GM03348 (cell line): ENCODE measurements around the gene AGPS.
"Not testable (repeated sequence)": the region's sequence is repeated elsewhere in the genome, so short reads cannot be mapped to it uniquely, and the experiment has no call there.

Source experiments
- DNase-seq: peaks from one replicate; pipeline ENCODE4 v3.0.0; 2012; ENCODE audit warnings: low spot score

AGPS gene

GRCh38 chr2:177392373-177393202 is at the start of gene AGPS:
Gene AGPS (plus strand): TSS chr2:177392773. CDS start chr2:177392790, 17 bp downstream.
- DNase-seq = peak; percentile 89

GRCh38 chr2:177343773-177344172 is 48.8 kb upstream of the AGPS start:
- DNase-seq = no peak

- DNase-seq = no peak
Observed at GRCh38 chr2:177344316-177344715, 48.3 kb upstream of the AGPS start.

- DNase-seq = no peak
Observed at GRCh38 chr2:177346192-177346591, 46.4 kb upstream of the AGPS start.

- DNase-seq = no peak
Observed at GRCh38 chr2:177347570-177347969, 45.0 kb upstream of the AGPS start.

GRCh38 chr2:177348118-177348654 is 44.4 kb upstream of the AGPS start:
- DNase-seq = no peak

- DNase-seq = no peak
Observed at GRCh38 chr2:177348733-177349693, 43.6 kb upstream of the AGPS start.

GRCh38 chr2:177350624-177351023 is 41.9 kb upstream of the AGPS start:
- DNase-seq = not testable (repeated sequence)

GRCh38 chr2:177351121-177351520 is 41.5 kb upstream of the AGPS start:
- DNase-seq = not testable (repeated sequence)

GRCh38 chr2:177352441-177353186 is 40.0 kb upstream of the AGPS start:
- no peak for DNase-seq

- DNase-seq = peak; percentile 62
Observed at GRCh38 chr2:177353187-177353478, 39.4 kb upstream of the AGPS start.

- not testable (repeated sequence) for DNase-seq
Observed at GRCh38 chr2:177354541-177354940, 38.0 kb upstream of the AGPS start.

- no peak for DNase-seq
Observed at GRCh38 chr2:177355874-177356273, 36.7 kb upstream of the AGPS start.

- no peak for DNase-seq
Observed at GRCh38 chr2:177359836-177360595, 32.6 kb upstream of the AGPS start.

- no peak for DNase-seq
Observed at GRCh38 chr2:177362499-177362898, 30.1 kb upstream of the AGPS start.

- DNase-seq = no peak
Observed at GRCh38 chr2:177363332-177363731, 29.2 kb upstream of the AGPS start.

GRCh38 chr2:177365764-177366163 is 26.8 kb upstream of the AGPS start:
- not testable (repeated sequence) for DNase-seq

GRCh38 chr2:177368023-177368422 is 24.6 kb upstream of the AGPS start:
- not testable (repeated sequence) for DNase-seq

GRCh38 chr2:177379354-177379753 is 13.2 kb upstream of the AGPS start:
- no peak for DNase-seq

- DNase-seq = no peak
Observed at GRCh38 chr2:177380181-177380580, 12.4 kb upstream of the AGPS start.

GRCh38 chr2:177383935-177384334 is 8.6 kb upstream of the AGPS start:
- DNase-seq = no peak
